ENCODE results near the gene ITGA8.
A peak's percentile ranks its signal among the peaks of the same experiment; 100 is the strongest.
"Not testable (repeated sequence)": the region's sequence is repeated elsewhere in the genome, so short reads cannot be mapped to it uniquely, and the experiment has no call there.

The ITGA8 gene

GRCh38 chr10:15719899-15720634, at the start of gene ITGA8:
Gene ITGA8, minus strand, starts transcription at chr10:15719922. Its CDS starts 151 bp downstream, at chr10:15719771.
- DNase-seq (ENCODE audit: low spot score), result no peak

- DNase-seq (ENCODE audit: low spot score), result no peak
Measured at GRCh38 chr10:15764892-15765454, 45.3 kb upstream of the ITGA8 start.

- no peak for DNase-seq (ENCODE audit: low spot score)
Measured at GRCh38 chr10:15763006-15763405, 43.3 kb upstream of the ITGA8 start.

GRCh38 chr10:15762239-15762638, 42.5 kb upstream of the ITGA8 start:
- DNase-seq (ENCODE audit: low spot score), result not testable (repeated sequence)

- not testable (repeated sequence) for DNase-seq (ENCODE audit: low spot score)
Measured at GRCh38 chr10:15761224-15761623, 41.5 kb upstream of the ITGA8 start.

GRCh38 chr10:15760681-15761080, 41.0 kb upstream of the ITGA8 start:
- no peak for DNase-seq (ENCODE audit: low spot score)

- DNase-seq (ENCODE audit: low spot score), result no peak
Measured at GRCh38 chr10:15759265-15759664, 39.5 kb upstream of the ITGA8 start.

- DNase-seq (ENCODE audit: low spot score), result no peak
Measured at GRCh38 chr10:15758618-15759017, 38.9 kb upstream of the ITGA8 start.

- DNase-seq (ENCODE audit: low spot score), result no peak
Measured at GRCh38 chr10:15754937-15755336, 35.2 kb upstream of the ITGA8 start.

GRCh38 chr10:15751046-15751445, 31.3 kb upstream of the ITGA8 start:
- DNase-seq (ENCODE audit: low spot score), result no peak

GRCh38 chr10:15748126-15748525, 28.4 kb upstream of the ITGA8 start:
- DNase-seq (ENCODE audit: low spot score), result no peak

- no peak for DNase-seq (ENCODE audit: low spot score)
Measured at GRCh38 chr10:15747632-15748031, 27.9 kb upstream of the ITGA8 start.

GRCh38 chr10:15745751-15746150, 26.0 kb upstream of the ITGA8 start:
- DNase-seq (ENCODE audit: low spot score), result no peak

- DNase-seq (ENCODE audit: low spot score), result peak; percentile 55
Measured at GRCh38 chr10:15744217-15744865, 24.6 kb upstream of the ITGA8 start.

GRCh38 chr10:15743443-15743842, 23.7 kb upstream of the ITGA8 start:
- DNase-seq (ENCODE audit: low spot score), result no peak

GRCh38 chr10:15742836-15743235, 23.1 kb upstream of the ITGA8 start:
- DNase-seq (ENCODE audit: low spot score), result no peak

GRCh38 chr10:15742102-15742501, 22.4 kb upstream of the ITGA8 start:
- DNase-seq (ENCODE audit: low spot score), result no peak

- DNase-seq (ENCODE audit: low spot score), result no peak
Measured at GRCh38 chr10:15741581-15741980, 21.9 kb upstream of the ITGA8 start.

GRCh38 chr10:15740261-15740660, 20.5 kb upstream of the ITGA8 start:
- DNase-seq (ENCODE audit: low spot score), result no peak

GRCh38 chr10:15739254-15739970, 19.7 kb upstream of the ITGA8 start:
- DNase-seq (ENCODE audit: low spot score), result peak; percentile 42

GRCh38 chr10:15738270-15738925, 18.7 kb upstream of the ITGA8 start:
- DNase-seq (ENCODE audit: low spot score), result no peak

- no peak for DNase-seq (ENCODE audit: low spot score)
Measured at GRCh38 chr10:15737656-15738055, 17.9 kb upstream of the ITGA8 start.
